Cerebellar cortex (tissue), 1 donor: ENCODE measurements around the gene STX5.
"Not testable (repeated sequence)": the region's sequence is repeated elsewhere in the genome, so short reads cannot be mapped to it uniquely, and the experiment has no call there.

Experiments used
- DNase-seq: peaks from one replicate; pipeline ENCODE4 v3.0.0-alpha.2; 2015; ENCODE audit warnings: low spot score

Gene STX5

GRCh38 chr11:62831520-62832335 is at the start of gene STX5:
STX5 (minus strand) TSS chr11:62832051; CDS start chr11:62831243, 808 bp downstream.
- peak; percentile 99 for DNase-seq

GRCh38 chr11:62880803-62881578 is 49.1 kb upstream of the STX5 start, which contains the start of gene SLC3A2:
SLC3A2 (plus strand) TSS chr11:62880896; CDS start chr11:62881024, 128 bp downstream.
- peak; percentile 85 for DNase-seq

- DNase-seq, result no peak
Observed at GRCh38 chr11:62880231-62880802, 48.5 kb upstream of the STX5 start.

GRCh38 chr11:62879235-62879978 is 47.6 kb upstream of the STX5 start:
- no peak for DNase-seq

GRCh38 chr11:62876712-62877111 is 44.9 kb upstream of the STX5 start:
- DNase-seq, result no peak

GRCh38 chr11:62875698-62876478 is 44.0 kb upstream of the STX5 start:
- no peak for DNase-seq

GRCh38 chr11:62874851-62875250 is 43.0 kb upstream of the STX5 start:
- no peak for DNase-seq

- DNase-seq, result no peak
Observed at GRCh38 chr11:62865635-62866034, 33.8 kb upstream of the STX5 start.

- DNase-seq, result no peak
Observed at GRCh38 chr11:62863687-62864335, 32.0 kb upstream of the STX5 start.

GRCh38 chr11:62861564-62862192 is 29.8 kb upstream of the STX5 start:
- not testable (repeated sequence) for DNase-seq

GRCh38 chr11:62860835-62861563 is 29.1 kb upstream of the STX5 start:
- no peak for DNase-seq

GRCh38 chr11:62859281-62859703 is 27.4 kb upstream of the STX5 start:
- not testable (repeated sequence) for DNase-seq

GRCh38 chr11:62858201-62858600 is 26.4 kb upstream of the STX5 start:
- DNase-seq, result no peak

- DNase-seq, result no peak
Observed at GRCh38 chr11:62857541-62857982, 25.7 kb upstream of the STX5 start.

- DNase-seq, result no peak
Observed at GRCh38 chr11:62856333-62856895, 24.6 kb upstream of the STX5 start.

GRCh38 chr11:62855571-62856332 is 23.9 kb upstream of the STX5 start:
- peak; percentile 97 for DNase-seq

- DNase-seq, result no peak
Observed at GRCh38 chr11:62854825-62855570, 23.1 kb upstream of the STX5 start.
